HEK293T (cell line): ENCODE measurements around the gene IGF2BP3.

Source experiments
- CTCF ChIA-PET: fragments of 350-600 bp; formaldehyde crosslinking; extraction: SDS; loops from one replicate; lab custom pipeline; 2021; ENCODE audit warnings: antibody characterized with exemption, inconsistent platforms; lab: Yijun Ruan, JAX
- POLR2A ChIA-PET: fragments of 350-600 bp; formaldehyde crosslinking; extraction: SDS; loops from one replicate; lab custom pipeline; 2020; ENCODE audit warnings: antibody characterized with exemption, inconsistent platforms; lab: Yijun Ruan, JAX
- DNase-seq: peaks from one replicate; pipeline ENCODE4 v3.0.0; 2012; ENCODE audit warnings: mixed read lengths; ENCODE audit errors: extremely low spot score
- ARNT ChIP-seq: fragments of 450-650 bp; IDR thresholded peaks from 2 replicates; pipeline ENCODE4 v1.6.1; 2017; ENCODE audit warnings: mild to moderate bottlenecking
- BHLHE40 ChIP-seq: fragments of 450-650 bp; IDR thresholded peaks from 2 replicates; pipeline ENCODE4 v1.6.1; 2016; ENCODE audit warnings: mild to moderate bottlenecking, moderate library complexity, borderline replicate concordance
- CTBP1 ChIP-seq: fragments of 450-650 bp; IDR thresholded peaks from 2 replicates; pipeline ENCODE4 v1.6.1; 2016; ENCODE audit warnings: borderline replicate concordance
- ELF4 ChIP-seq: fragments of 450-650 bp; IDR thresholded peaks from 2 replicates; pipeline ENCODE4 v1.6.1; 2017; ENCODE audit warnings: antibody characterized with exemption
- FOXA1 ChIP-seq: fragments of 450-650 bp; IDR thresholded peaks from 2 replicates; pipeline ENCODE4 v1.6.1; 2016; ENCODE audit warnings: mild to moderate bottlenecking
- FOXK2 ChIP-seq: fragments of 450-650 bp; IDR thresholded peaks from 2 replicates; pipeline ENCODE4 v1.6.1; 2016; ENCODE audit warnings: mild to moderate bottlenecking
- FOXM1 ChIP-seq: fragments of 450-650 bp; IDR thresholded peaks from 2 replicates; pipeline ENCODE4 v1.6.1; 2017; ENCODE audit warnings: mild to moderate bottlenecking, borderline replicate concordance
- HDGF ChIP-seq: fragments of 450-650 bp; IDR thresholded peaks from 2 replicates; pipeline ENCODE4 v1.6.1; 2017; ENCODE audit warnings: antibody characterized with exemption, borderline replicate concordance
- L3MBTL2 ChIP-seq: fragments of 450-650 bp; conservative IDR thresholded peaks from 2 replicates; pipeline ENCODE4 v1.6.1; 2016; ENCODE audit warnings: mild to moderate bottlenecking
- LEF1 ChIP-seq: fragments of 450-650 bp; IDR thresholded peaks from 2 replicates; pipeline ENCODE4 v1.6.1; 2017; ENCODE audit warnings: mild to moderate bottlenecking, borderline replicate concordance
- NFRKB ChIP-seq: fragments of 450-650 bp; IDR thresholded peaks from 2 replicates; pipeline ENCODE4 v1.6.1; 2016; ENCODE audit warnings: mild to moderate bottlenecking, moderate library complexity
- PKNOX1 ChIP-seq: fragments of 450-650 bp; IDR thresholded peaks from 2 replicates; pipeline ENCODE4 v1.6.1; 2016
- SP1 ChIP-seq: fragments of 450-650 bp; IDR thresholded peaks from 2 replicates; pipeline ENCODE4 v1.6.1; 2017
- SUZ12 ChIP-seq: fragments of 450-650 bp; IDR thresholded peaks from 2 replicates; pipeline ENCODE4 v1.6.1; 2016; ENCODE audit warnings: mild to moderate bottlenecking
- TARDBP ChIP-seq: fragments of 450-650 bp; IDR thresholded peaks from 2 replicates; pipeline ENCODE4 v1.6.1; 2016
- ZNF384 ChIP-seq: fragments of 450-650 bp; IDR thresholded peaks from 2 replicates; pipeline ENCODE4 v1.6.1; 2016

Gene IGF2BP3

GRCh38 chr7:23356168-23356567, 114.1 kb downstream of the IGF2BP3 start:
- CTCF ChIA-PET, result interaction anchor here (0.6 kb wide), 3 partner anchors 36 to 97 kb away, joined by 3 to 4 read pairs (median 3); no protein-coding TSS in a partner anchor
- TF ChIP-seq SP1 (no peak), BHLHE40 (no peak), ZNF384 (no peak), ARNT (no peak), FOXK2 (no peak), ELF4 (no peak), LEF1 (no peak), L3MBTL2 (no peak), PKNOX1 (no peak), HDGF (no peak)
- DNase-seq, result no peak
- POLR2A ChIA-PET, result no interaction called here

GRCh38 chr7:23353172-23353571, 117.1 kb downstream of the IGF2BP3 start:
- POLR2A ChIA-PET, result no interaction called here
- DNase-seq, result no peak
- CTCF ChIA-PET, result no interaction called here
- TF ChIP-seq FOXM1 (no peak), FOXA1 (no peak), TARDBP (no peak), SP1 (no peak), BHLHE40 (no peak), ZNF384 (no peak)

- no peak for TF ChIP-seq FOXM1
- no peak for TF ChIP-seq L3MBTL2
- TF ChIP-seq CTBP1, result no peak
- ChIA-PET CTCF (no interaction called here), POLR2A (interaction anchor here (1.3 kb wide), 2 partner anchors 123 to 180 kb away, joined by 3 to 4 read pairs; no protein-coding TSS in a partner anchor)
- DNase-seq, result no peak
Measured at GRCh38 chr7:23350466-23350865, 119.8 kb downstream of the IGF2BP3 start.

- TF ChIP-seq TARDBP, result no peak
- no peak for TF ChIP-seq NFRKB
- no peak for TF ChIP-seq ZNF384
- no peak for TF ChIP-seq FOXK2
- TF ChIP-seq ELF4, result no peak
- no peak for TF ChIP-seq L3MBTL2
- no peak for TF ChIP-seq SUZ12
- TF ChIP-seq CTBP1, result no peak
- TF ChIP-seq FOXM1, result no peak
- no peak for TF ChIP-seq ARNT
- TF ChIP-seq PKNOX1, result no peak
- ChIA-PET CTCF (no interaction called here), POLR2A (interaction anchor here (1.3 kb wide), 2 partner anchors 123 to 181 kb away, joined by 3 to 4 read pairs; no protein-coding TSS in a partner anchor)
- DNase-seq, result no peak
Measured at GRCh38 chr7:23349484-23350157, 120.7 kb downstream of the IGF2BP3 start.

GRCh38 chr7:23347682-23348180, 122.6 kb downstream of the IGF2BP3 start:
- DNase-seq, result no peak
- ChIA-PET CTCF (no interaction called here), POLR2A (interaction anchor here (1.0 to 1.4 kb wide), 2 partner anchors 12 to 49 kb away, joined by 3 to 4 read pairs; partner anchors contain the start of gene MALSU1)
- TF ChIP-seq ELF4 (no peak), FOXA1 (no peak), CTBP1 (no peak), TARDBP (no peak), HDGF (no peak), ARNT (no peak), FOXK2 (no peak), ZNF384 (no peak), BHLHE40 (no peak), FOXM1 (no peak), SUZ12 (no peak), LEF1 (no peak), PKNOX1 (no peak), L3MBTL2 (no peak), SP1 (no peak), NFRKB (no peak)

GRCh38 chr7:23347033-23347681, 123.1 kb downstream of the IGF2BP3 start:
- TF ChIP-seq FOXK2 (no peak), TARDBP (no peak), CTBP1 (no peak), BHLHE40 (no peak), ZNF384 (no peak), SP1 (no peak), PKNOX1 (no peak), L3MBTL2 (no peak), ELF4 (no peak), HDGF (no peak), FOXA1 (no peak), NFRKB (no peak), FOXM1 (no peak), LEF1 (no peak), ARNT (no peak), SUZ12 (no peak)
- ChIA-PET CTCF (no interaction called here), POLR2A (interaction anchor here (1.0 to 1.4 kb wide), 2 partner anchors 12 to 48 kb away, joined by 3 to 4 read pairs; partner anchors contain the start of gene MALSU1)
- no peak for DNase-seq
